HepG2 (cell line): ENCODE results near the gene C2orf92. TPM values are rescaled to one million over a fixed set of nuclear protein-coding genes. Genes with fewer than 3 reads are reported as not detected.

Experiments
- CBX5 ChIP-seq: sonication (generic); formaldehyde crosslinking; IDR thresholded peaks from 2 replicates; pipeline ENCODE4 v1.4.0; 2020; ENCODE audit warnings: missing genetic modification reagents, borderline replicate concordance
- CREB1 ChIP-seq, 2 experiments: fragments of 450-650 bp in 1 of 2; IDR thresholded peaks; 2 replicates each; pipeline ENCODE4 v1.6.1; 2016 to 2017; ENCODE audit warnings: control low read depth in 1 of 2, mild to moderate bottlenecking in 1 of 2, missing compliant biosample characterization in 1 of 2, missing genetic modification characterization in 1 of 2
- ELF4 ChIP-seq: sonication (generic); formaldehyde crosslinking; IDR thresholded peaks from 2 replicates; pipeline ENCODE4 v1.5.0; 2020; ENCODE audit warnings: missing genetic modification reagents, mild to moderate bottlenecking, moderate library complexity, borderline replicate concordance
- GABPA ChIP-seq, 2 experiments: IDR thresholded peaks; 2 replicates each; pipeline ENCODE4 v1.6.1; 2011 to 2016; ENCODE audit warnings: low read depth in 2 of 2, low read length in 1 of 2, missing biosample characterization in 1 of 2, missing genetic modification characterization in 1 of 2
- HMG20B ChIP-seq: conservative IDR thresholded peaks from 2 replicates; pipeline ENCODE4 v1.6.1; 2016; ENCODE audit warnings: missing genetic modification reagents, missing compliant biosample characterization
- MYC ChIP-seq: sonication (generic); formaldehyde crosslinking; IDR thresholded peaks from 2 replicates; pipeline ENCODE4 v1.9.0; 2021; ENCODE audit warnings: missing genetic modification reagents, borderline replicate concordance
- NFATC3 ChIP-seq: sonication (generic); formaldehyde crosslinking; IDR thresholded peaks from 2 replicates; pipeline ENCODE4 v1.5.1; 2020; ENCODE audit warnings: mild to moderate bottlenecking, missing genetic modification reagents
- NFE2L2 ChIP-seq: fragments of 150-350 bp; IDR thresholded peaks from 2 replicates; pipeline ENCODE4 v1.6.1; 2014; ENCODE audit warnings: low read length
- NFKB2 ChIP-seq: sonication (generic); formaldehyde crosslinking; IDR thresholded peaks from 2 replicates; pipeline ENCODE4 v1.4.0; 2020; ENCODE audit warnings: missing genetic modification reagents, borderline replicate concordance
- PHF20 ChIP-seq: sonication (generic); formaldehyde crosslinking; IDR thresholded peaks from 2 replicates; pipeline ENCODE4 v1.5.0; 2020; ENCODE audit warnings: mild to moderate bottlenecking, missing genetic modification reagents
- RXRA ChIP-seq: sonication (generic); formaldehyde crosslinking; IDR thresholded peaks from 2 replicates; pipeline ENCODE4 v1.5.1; 2020; ENCODE audit warnings: missing genetic modification reagents
- TCF12 ChIP-seq, 2 experiments: fragments of 450-650 bp in 1 of 2; sonication (generic) in 1 of 2; formaldehyde crosslinking in 1 of 2; IDR thresholded peaks; 2 replicates each; pipeline versions ENCODE4 v1.6.1 to v1.8.0; 2017 to 2022; ENCODE audit warnings: antibody characterized with exemption in 1 of 2, mild to moderate bottlenecking in 1 of 2, missing genetic modification reagents in 1 of 2, moderate library complexity in 1 of 2
- U2AF2 ChIP-seq: fragments of 200-400 bp; formaldehyde crosslinking; IDR thresholded peaks from 2 replicates; pipeline ENCODE4 v1.6.1; 2017; ENCODE audit warnings: low read depth, mild to moderate bottlenecking, low read length
- XRCC5 ChIP-seq: fragments of 200-400 bp; formaldehyde crosslinking; optimal IDR thresholded peaks from 2 replicates; pipeline ENCODE3; 2017; ENCODE audit warnings: mild to moderate bottlenecking, low read length
- ZFYVE20 ChIP-seq: sonication (generic); formaldehyde crosslinking; IDR thresholded peaks from 2 replicates; pipeline ENCODE4 v1.8.0; 2023; ENCODE audit warnings: low read depth, mild to moderate bottlenecking, moderate library complexity, missing genetic modification reagents, borderline replicate concordance
- ZNF234 ChIP-seq: sonication (generic); formaldehyde crosslinking; conservative IDR thresholded peaks from 2 replicates; pipeline ENCODE4 v1.5.1; 2020; ENCODE audit warnings: mild to moderate bottlenecking, missing genetic modification reagents
- ZNF326 ChIP-seq: sonication (generic); formaldehyde crosslinking; IDR thresholded peaks from 2 replicates; pipeline ENCODE4 v1.4.0; 2020; ENCODE audit warnings: missing genetic modification reagents, borderline replicate concordance
- ZNF441 ChIP-seq: sonication (generic); formaldehyde crosslinking; IDR thresholded peaks from 2 replicates; pipeline ENCODE4 v1.7.0; 2021; ENCODE audit warnings: missing genetic modification reagents, borderline replicate concordance
- ZNF530 ChIP-seq: sonication (generic); formaldehyde crosslinking; IDR thresholded peaks from 2 replicates; pipeline ENCODE4 v1.5.0; 2020; ENCODE audit warnings: low read depth, mild to moderate bottlenecking, missing genetic modification reagents
- ZNF781 ChIP-seq: sonication (generic); formaldehyde crosslinking; IDR thresholded peaks from 2 replicates; pipeline ENCODE4 v1.5.1; 2020; ENCODE audit warnings: borderline replicate concordance, mild to moderate bottlenecking, missing genetic modification reagents; ENCODE audit errors: not compliant biosample characterization
- polyA plus RNA-seq, 8 experiments: library from polyadenylated mRNA; depleted of rRNA in 3 of 8; stranded (reverse) in 7 of 8; unstranded in 1 of 8; fragments of >200 nt; fragmentation: Illumina TruSeq in 4 of 8; extraction: Trizol in 4 of 8; gene quantifications; 2 replicates each; pipeline versions ENCODE4 v1.2.1 to v1.2.3, GENCODE V29; 2011 to 2016; ENCODE audit warnings: low read depth in 4 of 8, missing spikeins in 1 of 8, mixed read lengths in 1 of 8; ENCODE audit not compliant: insufficient read depth in 1 of 8
- total RNA-seq, 5 experiments: library from RNA; depleted of rRNA; stranded (reverse); fragments of >200 nt; fragmentation: Illumina TruSeq; extraction: Trizol; gene quantifications; 2 replicates each; pipeline ENCODE4 v1.2.3, GENCODE V29; 2016; ENCODE audit warnings: low read depth in 1 of 5
- TF ChIP-seq, protein P1 (sequence below): sonication (generic); formaldehyde crosslinking; IDR thresholded peaks from 2 replicates; pipeline ENCODE4 v1.4.0; 2020; ENCODE audit warnings: missing genetic modification reagents
- TF ChIP-seq, protein P2 (sequence below): fragments of 450-650 bp; IDR thresholded peaks from 2 replicates; pipeline ENCODE4 v1.6.1; 2017; ENCODE audit warnings: mild to moderate bottlenecking
- TF ChIP-seq, protein P3 (sequence below): sonication (generic); formaldehyde crosslinking; IDR thresholded peaks from 2 replicates; pipeline ENCODE4; 2020; ENCODE audit warnings: missing genetic modification reagents, mild to moderate bottlenecking, borderline replicate concordance

C2orf92 gene
- total and polyA plus RNA-seq, 2 of the 13 experiments (the other 11 are each of a cell fraction or from before 2014, with no cell fraction given), result 4.9 to 5.0 TPM

DNA sequence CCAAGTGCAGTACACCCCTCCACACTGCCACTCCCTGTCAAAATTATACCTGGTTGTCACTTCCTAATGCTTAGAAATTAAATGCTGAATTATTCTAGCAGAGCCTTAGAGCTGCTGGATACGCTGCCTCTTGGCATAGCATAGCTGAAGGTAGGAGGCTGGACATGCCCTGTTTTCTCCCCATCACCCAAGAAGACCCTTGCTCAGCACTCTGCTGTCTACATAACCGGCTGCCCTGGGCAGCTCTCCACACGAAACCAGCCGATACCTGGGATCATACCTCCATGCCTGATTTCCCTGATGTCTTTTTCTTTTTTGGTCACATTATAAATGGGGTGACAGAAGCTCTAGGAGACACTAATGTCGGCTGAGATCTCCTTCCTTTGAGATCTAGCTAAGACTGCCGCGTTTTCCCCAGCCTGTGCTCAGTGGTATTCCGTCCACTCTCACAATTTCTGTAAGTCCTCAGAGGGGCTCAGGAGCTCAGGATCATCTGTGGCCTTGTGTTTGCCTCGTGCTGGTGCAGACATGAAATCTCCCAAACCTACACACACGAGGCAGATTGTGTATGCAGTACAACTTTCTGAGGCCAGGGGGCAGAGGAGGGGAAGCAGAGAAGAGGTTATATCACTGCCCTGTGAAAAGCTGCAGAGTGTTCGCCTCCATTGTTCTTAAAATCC, 30.4 kb downstream of the C2orf92 start (continued):
- TF ChIP-seq, protein P1, sequence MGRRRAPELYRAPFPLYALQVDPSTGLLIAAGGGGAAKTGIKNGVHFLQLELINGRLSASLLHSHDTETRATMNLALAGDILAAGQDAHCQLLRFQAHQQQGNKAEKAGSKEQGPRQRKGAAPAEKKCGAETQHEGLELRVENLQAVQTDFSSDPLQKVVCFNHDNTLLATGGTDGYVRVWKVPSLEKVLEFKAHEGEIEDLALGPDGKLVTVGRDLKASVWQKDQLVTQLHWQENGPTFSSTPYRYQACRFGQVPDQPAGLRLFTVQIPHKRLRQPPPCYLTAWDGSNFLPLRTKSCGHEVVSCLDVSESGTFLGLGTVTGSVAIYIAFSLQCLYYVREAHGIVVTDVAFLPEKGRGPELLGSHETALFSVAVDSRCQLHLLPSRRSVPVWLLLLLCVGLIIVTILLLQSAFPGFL (CRISPR knock-in tag), result no peak
- TF ChIP-seq ZNF234 (CRISPR knock-in tag) (no peak), CBX5 (no peak), RXRA (CRISPR knock-in tag) (no peak), XRCC5 (peak; percentile 87), HMG20B (no peak), ZNF530 (CRISPR knock-in tag) (no peak), ZNF781 (CRISPR knock-in tag) (no peak), U2AF2 (no peak), CREB1 (IDR thresholded peaks at IDR 0.05) (no peak), CREB1 (CRISPR knock-in tag; IDR thresholded peaks at IDR 0.05) (no peak), GABPA (IDR thresholded peaks at IDR 0.05; ENCODE audit: low read depth, low read length) (no peak), GABPA (CRISPR knock-in tag; IDR thresholded peaks at IDR 0.05; ENCODE audit: low read depth) (no peak), NFE2L2 (no peak), MYC (CRISPR knock-in tag) (peak; percentile 51; the same call in 1 of the 2 replicates), NFKB2 (CRISPR knock-in tag) (no peak), TCF12 (IDR thresholded peaks at IDR 0.05) (no peak), TCF12 (CRISPR knock-in tag; IDR thresholded peaks at IDR 0.05) (no peak), ZNF326 (CRISPR knock-in tag) (no peak), ZFYVE20 (CRISPR knock-in tag) (no peak), ZNF441 (no peak), ELF4 (CRISPR knock-in tag) (no peak), PHF20 (CRISPR knock-in tag) (no peak), NFATC3 (CRISPR knock-in tag) (no peak)
- TF ChIP-seq, protein P2, sequence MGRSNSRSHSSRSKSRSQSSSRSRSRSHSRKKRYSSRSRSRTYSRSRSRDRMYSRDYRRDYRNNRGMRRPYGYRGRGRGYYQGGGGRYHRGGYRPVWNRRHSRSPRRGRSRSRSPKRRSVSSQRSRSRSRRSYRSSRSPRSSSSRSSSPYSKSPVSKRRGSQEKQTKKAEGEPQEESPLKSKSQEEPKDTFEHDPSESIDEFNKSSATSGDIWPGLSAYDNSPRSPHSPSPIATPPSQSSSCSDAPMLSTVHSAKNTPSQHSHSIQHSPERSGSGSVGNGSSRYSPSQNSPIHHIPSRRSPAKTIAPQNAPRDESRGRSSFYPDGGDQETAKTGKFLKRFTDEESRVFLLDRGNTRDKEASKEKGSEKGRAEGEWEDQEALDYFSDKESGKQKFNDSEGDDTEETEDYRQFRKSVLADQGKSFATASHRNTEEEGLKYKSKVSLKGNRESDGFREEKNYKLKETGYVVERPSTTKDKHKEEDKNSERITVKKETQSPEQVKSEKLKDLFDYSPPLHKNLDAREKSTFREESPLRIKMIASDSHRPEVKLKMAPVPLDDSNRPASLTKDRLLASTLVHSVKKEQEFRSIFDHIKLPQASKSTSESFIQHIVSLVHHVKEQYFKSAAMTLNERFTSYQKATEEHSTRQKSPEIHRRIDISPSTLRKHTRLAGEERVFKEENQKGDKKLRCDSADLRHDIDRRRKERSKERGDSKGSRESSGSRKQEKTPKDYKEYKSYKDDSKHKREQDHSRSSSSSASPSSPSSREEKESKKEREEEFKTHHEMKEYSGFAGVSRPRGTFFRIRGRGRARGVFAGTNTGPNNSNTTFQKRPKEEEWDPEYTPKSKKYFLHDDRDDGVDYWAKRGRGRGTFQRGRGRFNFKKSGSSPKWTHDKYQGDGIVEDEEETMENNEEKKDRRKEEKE, result no peak
- TF ChIP-seq, protein P3, sequence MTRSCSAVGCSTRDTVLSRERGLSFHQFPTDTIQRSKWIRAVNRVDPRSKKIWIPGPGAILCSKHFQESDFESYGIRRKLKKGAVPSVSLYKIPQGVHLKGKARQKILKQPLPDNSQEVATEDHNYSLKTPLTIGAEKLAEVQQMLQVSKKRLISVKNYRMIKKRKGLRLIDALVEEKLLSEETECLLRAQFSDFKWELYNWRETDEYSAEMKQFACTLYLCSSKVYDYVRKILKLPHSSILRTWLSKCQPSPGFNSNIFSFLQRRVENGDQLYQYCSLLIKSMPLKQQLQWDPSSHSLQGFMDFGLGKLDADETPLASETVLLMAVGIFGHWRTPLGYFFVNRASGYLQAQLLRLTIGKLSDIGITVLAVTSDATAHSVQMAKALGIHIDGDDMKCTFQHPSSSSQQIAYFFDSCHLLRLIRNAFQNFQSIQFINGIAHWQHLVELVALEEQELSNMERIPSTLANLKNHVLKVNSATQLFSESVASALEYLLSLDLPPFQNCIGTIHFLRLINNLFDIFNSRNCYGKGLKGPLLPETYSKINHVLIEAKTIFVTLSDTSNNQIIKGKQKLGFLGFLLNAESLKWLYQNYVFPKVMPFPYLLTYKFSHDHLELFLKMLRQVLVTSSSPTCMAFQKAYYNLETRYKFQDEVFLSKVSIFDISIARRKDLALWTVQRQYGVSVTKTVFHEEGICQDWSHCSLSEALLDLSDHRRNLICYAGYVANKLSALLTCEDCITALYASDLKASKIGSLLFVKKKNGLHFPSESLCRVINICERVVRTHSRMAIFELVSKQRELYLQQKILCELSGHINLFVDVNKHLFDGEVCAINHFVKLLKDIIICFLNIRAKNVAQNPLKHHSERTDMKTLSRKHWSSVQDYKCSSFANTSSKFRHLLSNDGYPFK, result peak; percentile 46; the same call in 1 of the 2 replicates
